CD4-positive, alpha-beta T cell treated with Interleukin-12 subunit alpha and Interleukin-12 subunit beta, for 1 hour (primary cell): ENCODE data around the gene C9orf78.
A peak's percentile ranks its signal among the peaks of the same experiment; 100 is the strongest.
"Not testable (repeated sequence)": the region's sequence is repeated elsewhere in the genome, so short reads cannot be mapped to it uniquely, and the experiment has no call there.

ENCODE experiments used
- DNase-seq: peaks from one replicate; pipeline ENCODE4 v3.0.0-alpha.2; 2020

The C9orf78 gene

GRCh38 chr9:129809346-129809745 is 25.7 kb downstream of the C9orf78 start:
- DNase-seq: no peak

DNA sequence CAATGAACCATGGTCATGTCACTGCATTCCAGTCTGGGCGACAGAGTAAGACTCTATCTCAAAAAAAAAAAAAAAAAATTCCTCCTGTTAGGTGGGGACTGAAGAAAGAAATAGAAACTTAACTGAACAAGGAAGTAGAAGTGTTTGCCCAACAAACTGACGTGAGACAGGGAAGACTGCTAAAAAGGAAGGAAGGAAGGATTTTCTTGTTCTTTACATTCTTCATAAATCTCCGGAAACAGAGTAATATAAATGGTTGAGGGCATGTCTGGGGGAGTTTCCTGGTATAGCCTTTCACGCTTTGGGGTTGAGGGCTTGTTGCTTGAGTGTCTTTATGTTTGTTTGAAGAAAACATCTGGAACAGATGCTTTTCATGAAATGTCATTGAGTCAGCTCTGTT is 29.0 kb downstream of the C9orf78 start:
- DNase-seq: no peak

- no peak for DNase-seq
Measured at GRCh38 chr9:129803676-129804060, 31.4 kb downstream of the C9orf78 start.

GRCh38 chr9:129802833-129803675 is 32.0 kb downstream of the C9orf78 start, which contains the start of gene TOR1B:
Gene TOR1B (plus strand): TSS chr9:129803184. CDS start chr9:129803213, 29 bp downstream.
- DNase-seq: peak; percentile 95

GRCh38 chr9:129801504-129801903 is 33.6 kb downstream of the C9orf78 start:
- no peak for DNase-seq

DNA sequence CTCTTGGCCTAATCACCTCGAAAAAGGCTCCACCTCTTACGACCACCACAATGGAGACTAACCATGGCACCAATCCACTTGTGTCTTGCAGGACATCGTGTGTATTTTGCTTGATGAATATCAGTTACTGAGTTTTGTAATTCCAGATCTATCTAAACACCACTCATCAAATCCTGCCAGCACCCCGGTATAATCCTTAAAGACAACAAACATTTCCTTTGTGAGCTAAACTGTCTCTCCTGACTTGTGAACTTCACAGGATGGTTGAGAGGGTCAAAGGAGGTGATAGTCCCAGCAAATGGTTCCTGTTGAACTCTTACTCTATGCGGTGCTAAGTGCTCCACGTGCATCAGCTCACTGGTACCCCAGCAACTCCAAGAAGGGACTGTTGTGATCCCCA is 36.1 kb downstream of the C9orf78 start:
- no peak for DNase-seq

DNA sequence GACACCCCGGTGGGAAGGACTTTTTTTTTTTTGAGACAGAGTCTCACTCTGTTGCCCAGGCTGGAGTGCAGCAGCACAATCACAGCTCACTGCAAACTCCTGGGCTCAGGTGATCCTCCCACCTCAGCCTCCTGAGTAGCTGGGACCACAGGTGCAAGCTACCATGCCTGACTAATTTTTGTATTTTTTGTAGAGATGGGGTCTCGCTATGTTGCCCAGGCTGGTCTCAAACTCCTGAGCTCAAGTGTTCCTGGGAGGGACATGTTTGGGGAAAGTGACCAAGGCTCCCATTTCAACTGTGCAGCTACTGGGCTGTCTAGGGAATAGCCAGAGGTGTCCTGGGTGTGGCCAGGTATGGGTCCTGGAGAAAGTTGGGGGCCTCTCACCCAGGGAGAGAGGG is 39.0 kb downstream of the C9orf78 start:
- DNase-seq: not testable (repeated sequence)

DNA sequence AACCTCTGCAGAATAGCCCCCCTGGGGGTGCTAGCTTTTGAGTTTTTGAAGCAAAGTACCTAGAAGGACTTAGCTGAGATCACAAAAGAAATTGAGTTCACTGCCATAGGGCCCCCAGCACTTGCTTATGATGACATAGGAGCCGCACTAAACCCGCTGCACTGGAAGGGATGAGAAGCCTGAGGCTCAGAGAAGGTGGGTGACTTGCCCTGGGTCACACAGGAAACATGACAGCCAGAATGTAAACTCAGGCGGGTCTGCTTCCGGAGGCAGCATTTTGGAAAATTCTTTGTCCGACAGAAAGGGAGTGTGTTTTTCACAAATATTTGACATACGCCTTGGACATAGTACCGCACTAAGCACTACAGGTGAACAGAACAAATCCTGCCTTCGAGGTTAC is 40.5 kb downstream of the C9orf78 start:
- DNase-seq: no peak

GRCh38 chr9:129786481-129786880 is 48.6 kb downstream of the C9orf78 start:
- no peak for DNase-seq

DNA sequence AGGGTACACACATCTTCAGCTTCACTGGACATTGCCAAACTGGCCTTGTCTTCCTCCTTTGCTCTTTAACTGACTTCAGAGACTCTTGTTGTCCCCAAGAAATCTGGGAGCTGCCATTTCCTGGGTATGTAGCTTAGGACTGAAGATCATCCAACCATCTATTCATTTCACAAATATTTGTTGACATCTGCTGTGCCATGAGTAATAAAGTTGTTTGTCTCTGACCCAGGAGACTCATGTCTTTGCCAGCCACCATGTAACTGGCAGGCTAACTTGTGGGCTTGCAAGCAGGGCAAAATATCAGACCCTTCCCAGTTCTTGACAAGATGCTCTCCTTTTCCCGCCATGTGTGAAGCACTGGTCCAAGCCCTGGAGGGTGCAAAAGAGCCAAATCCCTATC is 49.2 kb downstream of the C9orf78 start:
- no peak for DNase-seq

DNA sequence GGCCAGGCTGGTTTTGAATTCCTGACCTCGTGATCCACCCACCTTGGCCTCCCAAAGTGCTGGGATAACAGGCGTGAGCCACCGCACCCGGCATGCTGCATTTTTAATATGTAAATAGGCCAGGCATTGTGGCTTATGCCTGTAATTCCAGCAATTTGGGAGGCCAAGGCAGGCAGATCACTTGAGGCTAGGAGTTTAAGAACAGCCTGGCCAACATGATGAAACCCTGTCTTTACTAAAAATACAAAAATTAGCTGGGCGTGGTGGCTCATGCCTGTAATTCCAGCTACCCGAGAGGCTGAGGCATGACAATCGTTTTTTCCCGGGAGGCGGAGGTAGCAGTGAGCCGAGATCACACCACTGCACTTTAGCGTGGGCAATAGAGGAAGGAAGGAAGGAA is 50.1 kb downstream of the C9orf78 start:
- not testable (repeated sequence) for DNase-seq

DNA sequence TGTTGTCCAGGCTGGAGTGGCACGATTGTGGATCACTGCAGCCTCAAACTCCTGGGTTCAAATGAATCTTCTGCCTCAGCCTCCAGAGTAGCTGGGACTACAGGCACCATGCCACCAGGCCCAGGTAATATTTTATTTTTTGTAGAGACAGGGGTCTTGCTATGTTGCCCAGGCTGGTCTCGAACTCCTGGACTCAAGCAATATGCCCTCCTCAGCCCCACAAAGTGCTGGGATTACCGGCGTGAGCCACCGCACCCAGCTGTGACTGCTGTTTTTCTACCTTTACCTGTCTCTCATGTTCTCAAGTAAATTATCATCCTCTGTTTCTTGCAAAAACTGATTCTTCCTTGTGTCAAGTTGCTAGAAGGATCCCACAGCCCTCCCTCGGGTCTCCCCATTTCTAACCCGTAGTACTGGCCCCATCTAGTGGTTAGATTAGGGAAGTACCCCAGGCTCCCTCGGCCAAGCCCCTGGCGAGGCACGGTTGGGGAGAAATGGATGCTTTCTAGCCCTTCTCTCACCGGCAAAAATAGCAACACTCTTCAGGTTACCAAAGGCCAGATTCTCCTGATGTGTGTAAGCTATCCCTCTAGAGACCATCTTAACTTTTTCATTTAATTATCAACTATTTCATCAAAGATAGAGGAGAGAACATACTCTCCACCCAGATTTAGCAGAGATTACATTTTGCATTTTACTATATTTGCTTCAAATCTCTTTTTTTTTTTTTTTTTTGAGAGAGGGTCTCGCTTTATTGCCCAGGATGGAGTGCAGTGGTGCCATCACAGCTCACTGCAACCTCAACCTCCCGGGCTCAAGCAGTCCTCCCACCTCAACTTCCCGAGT is 51.3 kb downstream of the C9orf78 start:
- peak; percentile 83 for DNase-seq

GRCh38 chr9:129781981-129782380 is 53.1 kb downstream of the C9orf78 start:
- DNase-seq: no peak

DNA sequence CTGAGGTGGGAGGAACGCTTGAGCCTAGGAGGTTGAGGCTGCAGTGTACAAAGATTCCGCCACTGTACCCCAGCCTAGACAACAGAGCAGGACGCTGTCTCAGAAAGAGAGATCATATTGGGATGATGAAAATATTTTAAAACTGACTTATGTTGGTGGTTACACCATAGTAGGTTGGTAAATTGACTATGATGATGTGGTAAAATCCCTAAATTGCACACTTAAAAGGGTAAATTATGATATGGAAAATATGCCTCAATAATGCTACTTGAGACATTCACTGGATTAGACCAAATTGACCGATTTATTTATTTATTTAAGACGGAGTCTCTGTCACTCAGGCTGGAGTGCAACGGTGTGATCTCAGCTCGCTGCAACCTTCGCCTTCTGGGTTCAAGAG is 53.9 kb downstream of the C9orf78 start:
- no peak for DNase-seq

DNA sequence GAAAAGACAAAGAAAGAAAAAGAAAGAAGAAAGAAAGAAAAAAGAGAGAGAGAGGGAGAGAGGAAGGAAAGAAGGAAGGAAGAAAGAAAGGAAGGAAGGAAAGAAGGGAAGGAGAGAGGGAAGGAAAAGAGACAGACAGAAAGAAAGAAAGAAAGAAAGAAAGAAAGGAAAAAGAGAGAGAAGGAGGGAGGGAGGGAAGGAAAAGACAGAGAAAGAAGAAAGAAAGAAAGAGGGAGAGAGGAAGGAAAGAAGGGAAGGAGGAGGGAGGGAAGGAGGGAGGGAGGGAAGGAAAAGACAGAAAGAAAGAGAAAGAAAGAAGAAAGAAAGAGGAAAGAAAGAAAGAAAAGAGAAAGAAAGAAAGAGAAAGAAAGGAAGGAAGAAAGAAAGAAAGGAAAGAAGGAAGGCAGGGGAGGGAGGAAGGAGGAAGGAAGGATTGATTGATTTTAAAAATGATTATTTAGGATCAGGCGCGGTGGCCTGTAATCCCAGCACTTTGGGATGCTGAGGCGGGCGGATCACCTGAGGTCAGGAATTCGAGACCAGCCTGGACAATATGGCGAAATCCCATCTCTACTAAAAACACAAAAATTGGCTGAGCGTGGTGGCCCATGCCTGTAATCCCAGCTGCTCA is 55.4 kb downstream of the C9orf78 start:
- no peak for DNase-seq

- no peak for DNase-seq
Measured at GRCh38 chr9:129778469-129778868, 56.6 kb downstream of the C9orf78 start.

- DNase-seq: no peak
Measured at GRCh38 chr9:129777769-129778130, 57.3 kb downstream of the C9orf78 start.
